ENCODE results near the gene CACNA1S.

DNA sequence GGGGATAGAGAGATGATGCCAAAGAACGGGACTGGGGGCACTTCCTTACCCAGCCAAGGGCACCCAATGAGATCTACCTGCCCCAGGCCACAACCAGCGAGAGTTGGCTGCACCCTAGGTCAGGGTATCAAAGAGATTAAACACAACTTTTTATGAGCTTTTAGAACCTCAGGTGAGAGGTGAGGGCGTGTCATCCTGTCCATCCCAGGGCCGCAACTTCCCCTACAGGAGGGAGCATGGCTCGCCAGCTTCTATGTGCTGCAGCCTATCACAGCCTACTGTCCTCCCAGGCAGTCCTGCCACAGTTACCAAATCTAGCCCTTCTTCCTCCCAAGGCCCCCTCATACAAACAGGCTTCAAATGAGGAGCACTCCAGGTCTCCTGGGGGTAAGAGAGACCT lies 29.2 kb upstream of the CACNA1S start:
- TF ChIP-seq POLR2A (IDR thresholded peaks at IDR 0.05), result no peak
- TF ChIP-seq, protein P1, sequence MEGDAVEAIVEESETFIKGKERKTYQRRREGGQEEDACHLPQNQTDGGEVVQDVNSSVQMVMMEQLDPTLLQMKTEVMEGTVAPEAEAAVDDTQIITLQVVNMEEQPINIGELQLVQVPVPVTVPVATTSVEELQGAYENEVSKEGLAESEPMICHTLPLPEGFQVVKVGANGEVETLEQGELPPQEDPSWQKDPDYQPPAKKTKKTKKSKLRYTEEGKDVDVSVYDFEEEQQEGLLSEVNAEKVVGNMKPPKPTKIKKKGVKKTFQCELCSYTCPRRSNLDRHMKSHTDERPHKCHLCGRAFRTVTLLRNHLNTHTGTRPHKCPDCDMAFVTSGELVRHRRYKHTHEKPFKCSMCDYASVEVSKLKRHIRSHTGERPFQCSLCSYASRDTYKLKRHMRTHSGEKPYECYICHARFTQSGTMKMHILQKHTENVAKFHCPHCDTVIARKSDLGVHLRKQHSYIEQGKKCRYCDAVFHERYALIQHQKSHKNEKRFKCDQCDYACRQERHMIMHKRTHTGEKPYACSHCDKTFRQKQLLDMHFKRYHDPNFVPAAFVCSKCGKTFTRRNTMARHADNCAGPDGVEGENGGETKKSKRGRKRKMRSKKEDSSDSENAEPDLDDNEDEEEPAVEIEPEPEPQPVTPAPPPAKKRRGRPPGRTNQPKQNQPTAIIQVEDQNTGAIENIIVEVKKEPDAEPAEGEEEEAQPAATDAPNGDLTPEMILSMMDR (IDR thresholded peaks at IDR 0.05 in 8 of 11, conservative IDR thresholded peaks at IDR 0.05 in 3 of 11), result no peak
